ENCODE measurements around the gene PRR5L. TPM values are rescaled to one million over a fixed set of nuclear protein-coding genes. Genes with fewer than 3 reads are reported as not detected.

Gene PRR5L
- total and polyA plus RNA-seq, 9 donors = 5.9 to 56.3 (median 22.1) TPM

- 89 to 94% (median 92%) methylated on average over 7 of the region's 7 CpGs for WGBS, 3 donors
- H3K27ac ChIP-seq = no peak overlapping the region
- no peak for DNase-seq
- no peaks in the 10 kb centered on the region for H3K36me3 ChIP-seq
- H3K27me3 ChIP-seq = no peaks in the 10 kb centered on the region
- TF ChIP-seq, protein P1, sequence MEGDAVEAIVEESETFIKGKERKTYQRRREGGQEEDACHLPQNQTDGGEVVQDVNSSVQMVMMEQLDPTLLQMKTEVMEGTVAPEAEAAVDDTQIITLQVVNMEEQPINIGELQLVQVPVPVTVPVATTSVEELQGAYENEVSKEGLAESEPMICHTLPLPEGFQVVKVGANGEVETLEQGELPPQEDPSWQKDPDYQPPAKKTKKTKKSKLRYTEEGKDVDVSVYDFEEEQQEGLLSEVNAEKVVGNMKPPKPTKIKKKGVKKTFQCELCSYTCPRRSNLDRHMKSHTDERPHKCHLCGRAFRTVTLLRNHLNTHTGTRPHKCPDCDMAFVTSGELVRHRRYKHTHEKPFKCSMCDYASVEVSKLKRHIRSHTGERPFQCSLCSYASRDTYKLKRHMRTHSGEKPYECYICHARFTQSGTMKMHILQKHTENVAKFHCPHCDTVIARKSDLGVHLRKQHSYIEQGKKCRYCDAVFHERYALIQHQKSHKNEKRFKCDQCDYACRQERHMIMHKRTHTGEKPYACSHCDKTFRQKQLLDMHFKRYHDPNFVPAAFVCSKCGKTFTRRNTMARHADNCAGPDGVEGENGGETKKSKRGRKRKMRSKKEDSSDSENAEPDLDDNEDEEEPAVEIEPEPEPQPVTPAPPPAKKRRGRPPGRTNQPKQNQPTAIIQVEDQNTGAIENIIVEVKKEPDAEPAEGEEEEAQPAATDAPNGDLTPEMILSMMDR (IDR thresholded peaks at IDR 0.05) = no peak
- TF ChIP-seq EP300 (IDR thresholded peaks at IDR 0.05) = no peak
- TF ChIP-seq POLR2A (IDR thresholded peaks at IDR 0.05) = no peak
- H3K4me1 ChIP-seq (ENCODE audit: insufficient read depth) = peaks cover 1% of the 10 kb centered on the region
- no peaks in the 10 kb centered on the region for H3K9me3 ChIP-seq
- H3K4me3 ChIP-seq = no peak overlapping the region
- intact Hi-C loops (cut with DNase I) = no loop called here
These were observed 92.9 kb downstream of the PRR5L start for GRCh38 chr11:36388951-36389350.

GRCh38 chr11:36389811-36390210 lies 93.7 kb downstream of the PRR5L start:
- no peaks in the 10 kb centered on the region for H3K27me3 ChIP-seq
- H3K9me3 ChIP-seq = no peaks in the 10 kb centered on the region
- TF ChIP-seq POLR2A (IDR thresholded peaks at IDR 0.05) = no peak
- TF ChIP-seq, protein P1 (IDR thresholded peaks at IDR 0.05) = no peak
- TF ChIP-seq EP300 (IDR thresholded peaks at IDR 0.05) = no peak
- H3K36me3 ChIP-seq = no peaks in the 10 kb centered on the region
- DNase-seq = no peak
- WGBS, 3 donors = 91 to 98% (median 91%) methylated on average over 4 of the region's 4 CpGs
- H3K4me1 ChIP-seq (ENCODE audit: insufficient read depth) = peaks cover 1% of the 10 kb centered on the region
- no peak overlapping the region for H3K4me3 ChIP-seq
- no peak overlapping the region for H3K27ac ChIP-seq
- intact Hi-C loops (cut with DNase I) = no loop called here

- no peaks in the 10 kb centered on the region for H3K9me3 ChIP-seq
- H3K36me3 ChIP-seq = no peaks in the 10 kb centered on the region
- no peak overlapping the region for H3K27ac ChIP-seq
- H3K4me3 ChIP-seq = no peak overlapping the region
- DNase-seq = no peak
- H3K27me3 ChIP-seq = no peaks in the 10 kb centered on the region
- intact Hi-C loops (cut with DNase I) = no loop called here
- TF ChIP-seq, protein P1 (IDR thresholded peaks at IDR 0.05) = no peak
- TF ChIP-seq POLR2A (IDR thresholded peaks at IDR 0.05) (no peak), EP300 (IDR thresholded peaks at IDR 0.05) (no peak)
- H3K4me1 ChIP-seq (ENCODE audit: insufficient read depth) = no peaks in the 10 kb centered on the region
- WGBS, 3 donors = 33 to 83% (median 46%) methylated on average over 4 of the region's 4 CpGs
These were observed 94.9 kb downstream of the PRR5L start for GRCh38 chr11:36390963-36391471.

DNA sequence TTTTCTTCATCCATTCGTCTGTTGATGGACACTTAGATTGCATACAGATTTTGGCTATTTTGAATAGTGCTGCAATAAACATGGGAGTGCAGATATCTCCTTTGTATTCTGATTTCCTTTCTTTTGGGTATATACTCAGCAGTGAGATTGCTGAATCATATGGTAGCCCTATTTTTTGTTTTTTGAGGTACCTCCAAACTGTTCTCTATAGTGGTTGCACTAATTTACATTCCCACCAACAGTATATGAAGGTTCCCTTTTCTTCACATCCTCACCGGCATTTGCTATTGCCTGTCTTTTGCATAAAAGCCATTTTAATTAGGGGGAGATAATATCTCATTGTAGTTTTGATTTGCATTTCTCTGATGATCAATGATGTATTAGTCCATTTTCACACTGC lies 96.1 kb downstream of the PRR5L start:
- intact Hi-C loops (cut with DNase I) = no loop called here
- TF ChIP-seq EP300 (IDR thresholded peaks at IDR 0.05) (no peak), POLR2A (IDR thresholded peaks at IDR 0.05) (no peak)
- TF ChIP-seq, protein P1 (IDR thresholded peaks at IDR 0.05) = no peak
- H3K36me3 ChIP-seq = no peaks in the 10 kb centered on the region
- H3K9me3 ChIP-seq = no peaks in the 10 kb centered on the region
- H3K27me3 ChIP-seq = no peaks in the 10 kb centered on the region
- no peaks in the 10 kb centered on the region for H3K4me1 ChIP-seq (ENCODE audit: insufficient read depth)
- no peak for DNase-seq
- no peak overlapping the region for H3K4me3 ChIP-seq
- WGBS, 3 donors = 83 to 96% (median 90%) methylated on average over 2 of the region's 2 CpGs
- no peak overlapping the region for H3K27ac ChIP-seq

All from ovary (tissue), 9 donors.